ENCODE results near the gene YIF1A.

The YIF1A gene

GRCh38 chr11:66291303-66291705 is 2.4 kb upstream of the YIF1A start:
- H3K4me1 ChIP-seq (ENCODE audit: insufficient read depth, low read length): peaks cover 33% of the 10 kb centered on the region
- H3K9ac ChIP-seq (ENCODE audit: low read depth, low read length): no peak overlapping the region
- no peak overlapping the region for H3K27ac ChIP-seq (ENCODE audit: low read length)
- H4K20me1 ChIP-seq (ENCODE audit: insufficient read depth, low read length): peaks cover 6% of the 10 kb centered on the region; the same call in 1 of the 2 replicates
- no peaks in the 10 kb centered on the region for H3K27me3 ChIP-seq (ENCODE audit: insufficient read depth, low read length, poor library complexity)
- H3K36me3 ChIP-seq (ENCODE audit: insufficient read depth, low read length): no peaks in the 10 kb centered on the region
- no peak for TF ChIP-seq CTCF (IDR thresholded peaks at IDR 0.05; ENCODE audit: borderline replicate concordance, extremely low read depth, low read length, poor library complexity, severe bottlenecking)
- TF ChIP-seq EZH2 (IDR thresholded peaks at IDR 0.05; ENCODE audit: borderline replicate concordance, low read depth, low read length, severe bottlenecking): no peak
- H3K79me2 ChIP-seq (ENCODE audit: insufficient read depth, low read length): peaks cover 14% of the 10 kb centered on the region
- no peaks in the 10 kb centered on the region for H3K9me3 ChIP-seq (ENCODE audit: insufficient read depth, low read length, severe bottlenecking)
- DNase-seq: no peak
- H2AFZ ChIP-seq (ENCODE audit: low read depth, low read length): no peak overlapping the region
- no peak for ATAC-seq (ENCODE audit: insufficient read depth, low read depth)
- H3K4me3 ChIP-seq (ENCODE audit: low read depth in 1 of 2, low read length in 2 of 2): no peak overlapping the region
- no peak overlapping the region for H3K4me2 ChIP-seq (ENCODE audit: insufficient read depth, low read length)

GRCh38 chr11:66290330-66290621 is 1.3 kb upstream of the YIF1A start:
- H3K4me1 ChIP-seq (ENCODE audit: insufficient read depth, low read length): peaks cover 33% of the 10 kb centered on the region
- H3K9ac ChIP-seq (ENCODE audit: low read depth, low read length): peak overlapping the region; percentile 53; the same call in 1 of the 2 replicates
- H3K9me3 ChIP-seq (ENCODE audit: insufficient read depth, low read length, severe bottlenecking): no peaks in the 10 kb centered on the region
- H3K36me3 ChIP-seq (ENCODE audit: insufficient read depth, low read length): no peaks in the 10 kb centered on the region
- peak overlapping the region in 1 of 2 experiments; percentile 96; a peak in 3 of 4 replicates for H3K4me3 ChIP-seq (ENCODE audit: low read depth in 1 of 2, low read length in 2 of 2)
- ATAC-seq (ENCODE audit: insufficient read depth, low read depth): no peak
- peaks cover 14% of the 10 kb centered on the region for H3K79me2 ChIP-seq (ENCODE audit: insufficient read depth, low read length)
- 0 out of 2 replicates have a peak overlapping the region, but pooled peaks have one; percentile 15 for H2AFZ ChIP-seq (ENCODE audit: low read depth, low read length)
- TF ChIP-seq CTCF (IDR thresholded peaks at IDR 0.05; ENCODE audit: borderline replicate concordance, extremely low read depth, low read length, poor library complexity, severe bottlenecking) (no peak), EZH2 (IDR thresholded peaks at IDR 0.05; ENCODE audit: borderline replicate concordance, low read depth, low read length, severe bottlenecking) (no peak)
- peaks cover 8% of the 10 kb centered on the region; the same call in 1 of the 2 replicates for H4K20me1 ChIP-seq (ENCODE audit: insufficient read depth, low read length)
- peak overlapping the region; percentile 84 for H3K4me2 ChIP-seq (ENCODE audit: insufficient read depth, low read length)
- H3K27ac ChIP-seq (ENCODE audit: low read length): no peak overlapping the region
- H3K27me3 ChIP-seq (ENCODE audit: insufficient read depth, low read length, poor library complexity): no peaks in the 10 kb centered on the region
- no peak for DNase-seq

- H3K27ac ChIP-seq (ENCODE audit: low read length): peak overlapping the region; percentile 71
- DNase-seq: peak; percentile 89
Observed at GRCh38 chr11:66289548-66290329, 796 bp upstream of the YIF1A start.

More at GRCh38 chr11:66289548-66290329, 796 bp upstream of the YIF1A start:
- H3K36me3 ChIP-seq (ENCODE audit: insufficient read depth, low read length): no peaks in the 10 kb centered on the region
- peaks cover 33% of the 10 kb centered on the region for H3K4me1 ChIP-seq (ENCODE audit: insufficient read depth, low read length)
- TF ChIP-seq EZH2 (IDR thresholded peaks at IDR 0.05; ENCODE audit: borderline replicate concordance, low read depth, low read length, severe bottlenecking) (no peak), CTCF (IDR thresholded peaks at IDR 0.05; ENCODE audit: borderline replicate concordance, extremely low read depth, low read length, poor library complexity, severe bottlenecking) (no peak)
- H2AFZ ChIP-seq (ENCODE audit: low read depth, low read length): peak overlapping the region; percentile 70
- H3K9ac ChIP-seq (ENCODE audit: low read depth, low read length): peak overlapping the region; percentile 53
- peak overlapping the region; percentile 31 to 96; a peak in 3 of 4 replicates for H3K4me3 ChIP-seq (ENCODE audit: low read depth in 1 of 2, low read length in 2 of 2)
- H3K4me2 ChIP-seq (ENCODE audit: insufficient read depth, low read length): peak overlapping the region; percentile 84
- H3K9me3 ChIP-seq (ENCODE audit: insufficient read depth, low read length, severe bottlenecking): no peaks in the 10 kb centered on the region
- H3K27me3 ChIP-seq (ENCODE audit: insufficient read depth, low read length, poor library complexity): no peaks in the 10 kb centered on the region
- peaks cover 8% of the 10 kb centered on the region; the same call in 1 of the 2 replicates for H4K20me1 ChIP-seq (ENCODE audit: insufficient read depth, low read length)
- H3K79me2 ChIP-seq (ENCODE audit: insufficient read depth, low read length): peaks cover 14% of the 10 kb centered on the region
- peak; percentile 66 for ATAC-seq (ENCODE audit: insufficient read depth, low read depth)

Measured in DND-41 (cell line).